NCI-H226 (cell line): ENCODE results near the gene PLPP7.
"Not testable (repeated sequence)": the region's sequence is repeated elsewhere in the genome, so short reads cannot be mapped to it uniquely, and the experiment has no call there.

Experiments used
- DNase-seq: peaks from one replicate; pipeline ENCODE4 v3.0.0-alpha.2; 2015

PLPP7 gene

DNA sequence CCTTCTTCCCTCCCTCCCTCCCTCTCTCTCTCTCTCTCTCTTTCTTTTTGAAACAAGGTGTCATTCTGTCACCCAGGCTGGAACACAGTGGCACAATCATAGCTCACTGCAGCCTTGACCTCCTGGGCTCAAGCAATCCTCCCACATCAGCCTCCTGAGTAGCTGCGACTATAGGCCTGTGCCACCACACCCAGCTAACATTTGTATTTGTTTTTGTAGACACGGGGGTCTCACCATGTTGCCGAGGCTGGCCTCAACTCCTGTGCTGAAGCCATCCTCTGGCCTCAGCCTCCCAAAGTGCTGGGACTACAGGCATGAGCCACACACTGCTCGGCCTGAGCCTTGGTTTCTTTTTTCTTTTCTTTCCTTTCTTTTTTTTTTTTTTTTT, 45.8 kb downstream of the PLPP7 start:
- no peak for DNase-seq

DNA sequence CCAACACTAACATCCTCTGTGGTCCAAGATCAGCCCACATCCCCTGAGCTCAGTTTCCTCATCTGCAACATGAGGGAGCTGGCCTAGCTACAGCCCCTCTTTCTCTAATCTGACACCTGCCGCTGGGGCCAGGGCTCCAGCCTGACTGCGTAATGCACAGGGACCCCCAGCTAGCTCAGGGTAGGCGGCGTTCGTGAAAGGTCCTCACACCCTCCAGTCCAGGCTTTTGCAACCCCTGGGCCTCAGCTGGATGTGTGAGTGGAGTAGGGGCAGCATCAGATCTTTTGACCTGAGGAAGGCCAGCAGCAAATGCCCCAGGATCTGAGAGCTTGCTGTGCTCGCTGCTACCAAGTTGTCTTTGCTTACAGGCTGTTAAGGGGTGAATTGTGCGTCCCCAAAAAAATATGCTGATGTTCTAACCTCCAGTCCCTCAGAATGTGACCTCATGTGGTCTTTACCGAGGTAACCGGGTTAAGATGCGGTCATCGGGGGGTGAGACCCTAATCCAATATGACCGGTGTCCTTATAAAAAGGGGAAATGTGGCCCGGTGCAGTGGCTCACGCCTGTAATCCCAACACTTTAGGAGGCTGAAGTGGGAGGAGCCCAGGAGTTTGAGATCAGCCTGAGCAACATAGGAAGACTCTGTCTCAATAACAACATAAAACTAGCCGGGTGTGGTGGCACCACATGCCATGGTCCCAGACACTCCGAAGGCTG, 47.8 kb downstream of the PLPP7 start:
- DNase-seq: no peak

DNA sequence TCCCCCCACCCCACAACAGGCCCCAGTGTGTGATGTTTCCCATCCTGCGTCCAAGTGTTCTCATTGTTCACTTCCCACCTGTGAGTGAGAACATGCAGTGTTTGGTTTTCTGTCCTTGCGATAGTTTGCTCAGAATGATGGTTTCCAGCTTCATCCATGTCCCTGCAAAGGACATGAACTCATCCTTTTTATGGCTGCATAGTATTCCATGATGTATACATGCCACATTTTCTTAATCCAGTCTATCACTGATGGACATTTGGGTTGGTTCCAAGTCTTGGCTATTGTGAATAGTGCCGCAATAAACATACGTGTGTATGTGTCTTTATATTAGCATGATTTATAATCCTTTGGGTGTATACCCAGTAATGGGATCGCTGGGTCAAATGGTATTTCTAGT, 49.7 kb downstream of the PLPP7 start:
- DNase-seq: not testable (repeated sequence)

DNA sequence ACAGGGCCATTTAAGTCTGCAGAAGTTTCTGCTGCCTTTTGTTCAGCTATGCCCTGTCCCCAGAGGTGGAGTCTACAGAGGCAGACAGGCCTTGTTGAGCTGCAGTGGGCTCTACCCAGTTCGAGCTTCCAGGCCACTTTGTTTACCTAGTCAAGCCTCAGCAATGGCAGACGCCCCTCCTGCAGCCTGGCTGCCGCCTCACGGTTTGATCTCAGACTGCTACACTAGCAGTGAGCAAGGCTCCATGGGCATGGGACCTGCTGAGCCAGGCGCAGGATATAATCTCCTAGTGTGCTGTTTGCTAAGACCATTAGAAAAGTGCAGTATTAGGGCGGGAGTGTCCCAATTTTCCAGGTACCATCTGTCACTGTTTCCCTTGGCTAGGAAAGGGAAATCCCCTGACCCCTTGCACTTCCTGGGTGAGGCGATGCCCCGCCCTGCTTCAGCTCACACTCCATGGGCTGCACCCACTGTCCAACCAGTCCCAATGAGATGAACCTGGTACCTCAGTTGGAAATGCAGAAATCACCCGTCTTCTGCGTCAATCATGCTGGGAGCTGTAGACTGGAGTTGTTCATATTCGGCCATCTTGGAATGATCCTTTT, 55.5 kb downstream of the PLPP7 start:
- not testable (repeated sequence) for DNase-seq

DNA sequence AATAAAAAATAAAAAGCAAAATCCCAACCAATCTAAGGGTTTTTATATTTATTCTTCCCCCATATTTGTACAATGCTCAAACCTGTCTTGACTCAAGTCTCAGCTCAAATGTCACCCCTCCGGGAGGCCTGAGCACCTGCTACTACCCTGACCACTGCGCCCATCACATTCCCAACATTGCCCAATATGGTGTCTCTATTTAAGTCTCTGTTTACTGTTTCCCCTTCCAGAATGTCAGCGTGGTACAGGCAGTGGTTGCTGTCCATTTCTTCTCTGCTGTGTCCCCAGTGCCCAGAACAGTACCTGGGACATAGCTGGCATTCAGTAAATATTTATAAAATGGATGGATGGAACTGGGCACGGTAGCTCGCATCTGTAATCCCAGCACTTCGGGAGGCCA, 57.0 kb downstream of the PLPP7 start:
- no peak for DNase-seq

DNA sequence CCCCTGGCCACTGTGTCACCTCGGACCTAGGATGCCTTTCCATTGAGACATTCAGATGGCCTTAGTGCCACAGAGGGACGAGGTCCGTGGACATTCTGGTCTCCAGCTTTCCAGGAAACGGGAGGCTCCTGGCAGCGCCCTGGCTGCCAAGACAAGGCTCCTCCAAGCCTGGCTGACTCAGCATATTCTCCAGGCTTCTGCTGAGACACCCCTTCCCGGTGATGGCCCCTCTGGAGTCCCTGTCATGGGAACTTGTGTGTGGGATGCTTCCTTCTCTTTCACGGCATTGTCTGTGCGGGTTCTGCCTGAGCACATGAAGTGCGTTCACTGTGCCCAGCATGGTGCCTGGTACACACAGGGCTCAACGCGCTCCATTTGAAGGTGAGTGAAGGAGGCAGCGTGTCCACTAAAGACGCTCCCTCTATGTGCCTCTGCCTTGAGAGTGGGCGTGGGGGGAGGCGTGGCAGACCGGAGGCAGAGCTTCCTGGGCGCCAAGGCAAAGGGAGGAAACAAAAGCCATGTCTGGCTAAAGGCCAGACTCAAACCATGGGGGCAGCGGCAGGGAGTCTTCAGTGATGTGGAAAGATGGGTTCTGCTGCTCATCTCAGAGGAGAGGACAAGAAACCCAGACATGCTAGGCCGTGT, 58.0 kb downstream of the PLPP7 start:
- no peak for DNase-seq

DNA sequence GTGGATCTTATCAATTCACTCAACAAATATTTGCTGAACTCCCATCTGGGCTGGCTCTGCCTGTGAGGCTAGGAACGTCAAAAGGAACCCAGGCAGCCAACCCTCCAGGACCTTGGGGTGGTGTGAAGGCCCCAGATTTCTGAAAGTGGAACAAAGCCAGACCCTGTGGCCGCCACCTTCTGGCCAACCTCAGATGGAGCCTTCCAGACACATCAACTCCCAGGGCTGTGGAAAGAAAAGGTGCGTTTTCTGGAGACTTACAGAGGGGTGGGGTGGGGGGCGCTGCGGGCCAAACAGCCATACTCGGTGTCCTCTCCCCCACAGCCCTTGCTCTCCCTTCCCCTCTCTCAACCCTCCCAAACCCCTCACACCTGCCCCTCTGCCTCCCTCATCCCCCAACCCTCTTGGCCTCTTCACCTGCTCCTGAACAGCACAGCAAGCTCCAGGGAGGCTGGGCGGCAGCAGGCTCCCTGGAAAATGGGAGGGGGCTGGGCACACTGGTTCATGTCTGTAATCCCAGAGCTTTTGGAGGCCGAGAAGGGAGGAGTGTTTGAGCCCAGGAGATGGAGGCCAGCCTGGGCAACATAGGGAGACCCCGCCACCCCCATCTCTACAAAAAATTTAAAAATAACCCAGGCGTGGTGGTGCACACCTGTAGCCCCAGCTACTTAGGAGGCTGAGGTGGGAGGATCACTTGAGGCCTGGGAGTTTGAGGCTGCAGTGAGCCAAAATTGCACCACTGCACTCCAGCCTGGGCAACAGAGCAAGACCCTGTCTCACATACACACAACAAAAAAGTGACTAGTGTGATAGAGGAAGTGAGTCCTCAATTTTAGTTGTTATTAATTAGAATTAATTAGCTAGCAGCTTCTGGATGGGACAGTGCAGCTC, 59.4 kb downstream of the PLPP7 start:
- no peak for DNase-seq

DNA sequence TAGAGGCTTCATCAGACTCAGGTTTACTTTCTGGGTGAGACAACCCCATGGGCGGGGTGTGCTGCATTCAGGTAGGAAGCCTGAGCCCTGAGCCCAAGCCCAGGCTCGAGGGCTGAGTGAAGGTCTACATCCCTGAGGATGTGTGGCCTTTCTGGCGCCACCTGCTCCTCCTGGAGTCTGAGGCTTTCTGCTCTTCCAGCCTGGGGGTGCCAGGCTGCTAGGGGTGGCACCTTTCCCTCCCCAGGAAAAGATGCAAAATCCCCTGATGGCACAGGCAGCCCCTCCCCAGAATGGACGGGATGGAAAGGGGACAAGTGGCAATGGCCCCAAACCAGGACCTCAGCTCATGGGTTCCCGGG, 60.0 kb downstream of the PLPP7 start:
- no peak for DNase-seq

DNA sequence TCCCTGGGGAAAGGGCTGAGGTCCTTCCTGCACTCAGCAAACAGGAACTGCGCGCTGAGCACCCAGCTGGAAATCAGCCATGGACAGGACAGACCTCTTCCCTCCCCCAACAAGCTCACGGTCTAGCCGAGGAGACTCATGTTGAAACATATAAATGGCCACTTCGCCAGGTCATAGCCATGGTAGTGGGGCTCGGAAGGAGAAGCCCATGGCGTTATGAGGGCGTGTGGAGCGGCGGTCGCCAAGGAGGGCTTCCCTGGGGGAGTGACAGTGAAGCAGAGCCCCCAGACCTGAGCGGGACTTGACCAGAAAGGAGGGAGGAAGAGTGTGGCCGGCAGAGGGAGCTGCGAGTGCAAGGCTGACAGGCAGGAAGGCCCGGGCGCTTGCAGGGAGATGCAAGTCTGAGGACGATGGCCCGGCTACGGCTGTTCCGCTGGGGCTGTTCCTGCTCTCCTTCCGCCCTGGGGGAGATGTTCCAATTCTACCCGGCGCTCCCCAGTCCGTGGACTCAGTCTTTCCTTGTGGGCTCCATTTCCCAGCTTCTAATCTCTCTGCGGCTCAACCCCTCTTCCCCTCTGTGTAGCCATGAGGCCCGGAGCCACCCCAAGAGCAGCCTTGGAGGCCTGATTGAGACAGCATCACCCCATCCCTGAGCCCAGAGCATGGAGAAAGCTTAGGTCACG, 60.5 kb downstream of the PLPP7 start:
- peak; percentile 41 for DNase-seq

DNA sequence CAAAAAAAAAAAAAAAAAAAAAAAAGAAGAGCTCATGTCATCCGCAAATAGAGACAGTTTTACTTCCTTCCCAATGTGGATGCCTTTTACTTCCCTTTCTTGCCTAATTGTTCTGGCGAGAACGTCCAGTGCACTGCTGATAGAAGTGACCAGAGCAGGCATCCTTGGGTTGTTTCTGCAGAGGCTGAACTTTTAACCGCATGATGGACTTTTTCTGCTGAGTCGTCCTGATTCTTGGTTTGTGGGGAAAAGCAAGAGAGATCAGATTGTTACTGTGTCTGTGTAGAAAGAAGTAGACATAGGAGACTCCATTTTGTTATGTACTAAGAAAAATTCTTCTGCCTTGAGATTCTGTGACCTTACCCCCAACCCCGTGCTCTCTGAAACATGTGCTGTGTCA, 67.0 kb downstream of the PLPP7 start:
- DNase-seq: not testable (repeated sequence)

DNA sequence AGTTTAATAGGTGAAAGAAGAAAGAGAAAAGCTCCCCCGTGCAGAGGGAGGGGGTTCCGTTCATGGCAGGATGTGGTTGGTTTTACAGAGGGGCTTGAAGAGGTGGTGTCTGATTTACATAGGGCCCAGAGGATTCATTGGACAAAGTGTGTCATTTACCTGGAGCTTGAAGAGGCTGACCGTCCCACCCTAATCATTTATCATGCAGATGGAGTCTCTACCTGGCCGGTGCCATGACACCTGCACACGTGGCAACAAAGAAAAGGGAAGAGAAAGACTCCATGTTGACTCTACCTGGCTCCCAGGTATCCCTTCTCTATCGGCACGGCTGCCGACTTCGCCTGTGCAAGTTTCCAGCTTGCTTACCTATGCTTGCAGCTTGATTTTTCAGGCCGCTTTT, 69.0 kb downstream of the PLPP7 start:
- no peak for DNase-seq
